ENCODE data around the gene PDE4D.

- TF ChIP-seq, protein P1, sequence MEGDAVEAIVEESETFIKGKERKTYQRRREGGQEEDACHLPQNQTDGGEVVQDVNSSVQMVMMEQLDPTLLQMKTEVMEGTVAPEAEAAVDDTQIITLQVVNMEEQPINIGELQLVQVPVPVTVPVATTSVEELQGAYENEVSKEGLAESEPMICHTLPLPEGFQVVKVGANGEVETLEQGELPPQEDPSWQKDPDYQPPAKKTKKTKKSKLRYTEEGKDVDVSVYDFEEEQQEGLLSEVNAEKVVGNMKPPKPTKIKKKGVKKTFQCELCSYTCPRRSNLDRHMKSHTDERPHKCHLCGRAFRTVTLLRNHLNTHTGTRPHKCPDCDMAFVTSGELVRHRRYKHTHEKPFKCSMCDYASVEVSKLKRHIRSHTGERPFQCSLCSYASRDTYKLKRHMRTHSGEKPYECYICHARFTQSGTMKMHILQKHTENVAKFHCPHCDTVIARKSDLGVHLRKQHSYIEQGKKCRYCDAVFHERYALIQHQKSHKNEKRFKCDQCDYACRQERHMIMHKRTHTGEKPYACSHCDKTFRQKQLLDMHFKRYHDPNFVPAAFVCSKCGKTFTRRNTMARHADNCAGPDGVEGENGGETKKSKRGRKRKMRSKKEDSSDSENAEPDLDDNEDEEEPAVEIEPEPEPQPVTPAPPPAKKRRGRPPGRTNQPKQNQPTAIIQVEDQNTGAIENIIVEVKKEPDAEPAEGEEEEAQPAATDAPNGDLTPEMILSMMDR (IDR thresholded peaks at IDR 0.05; ENCODE audit: low read length): no peak
- TF ChIP-seq EZH2 (optimal IDR thresholded peaks at IDR 0.05; ENCODE audit: low read depth, low read length): no peak
These were observed 330.7 kb downstream of the PDE4D start for GRCh38 chr5:59562756-59563389.

All from MM.1S (cell line).